ENCODE data around the gene TMEM163. TPM values are rescaled to one million over a fixed set of nuclear protein-coding genes. Genes with fewer than 3 reads are reported as not detected.

Gene TMEM163
- total RNA-seq, 2 donors from 2014 or later = 0.55 to 23.1 TPM

GRCh38 chr2:134681201-134681600 is 37.6 kb downstream of the TMEM163 start:
- no peak for DNase-seq (ENCODE audit: low spot score)
- no peaks in the 10 kb centered on the region for H3K4me1 ChIP-seq (replicated peaks)
- H3K27ac ChIP-seq = no peak overlapping the region
- no peak overlapping the region for H3K4me3 ChIP-seq
- intact Hi-C loops (cut with DNase I) = no loop called here
- TF ChIP-seq POLR2AphosphoS5 (IDR thresholded peaks at IDR 0.05) (no peak), POLR2A (IDR thresholded peaks at IDR 0.05) (no peak)
- TF ChIP-seq, protein P1, sequence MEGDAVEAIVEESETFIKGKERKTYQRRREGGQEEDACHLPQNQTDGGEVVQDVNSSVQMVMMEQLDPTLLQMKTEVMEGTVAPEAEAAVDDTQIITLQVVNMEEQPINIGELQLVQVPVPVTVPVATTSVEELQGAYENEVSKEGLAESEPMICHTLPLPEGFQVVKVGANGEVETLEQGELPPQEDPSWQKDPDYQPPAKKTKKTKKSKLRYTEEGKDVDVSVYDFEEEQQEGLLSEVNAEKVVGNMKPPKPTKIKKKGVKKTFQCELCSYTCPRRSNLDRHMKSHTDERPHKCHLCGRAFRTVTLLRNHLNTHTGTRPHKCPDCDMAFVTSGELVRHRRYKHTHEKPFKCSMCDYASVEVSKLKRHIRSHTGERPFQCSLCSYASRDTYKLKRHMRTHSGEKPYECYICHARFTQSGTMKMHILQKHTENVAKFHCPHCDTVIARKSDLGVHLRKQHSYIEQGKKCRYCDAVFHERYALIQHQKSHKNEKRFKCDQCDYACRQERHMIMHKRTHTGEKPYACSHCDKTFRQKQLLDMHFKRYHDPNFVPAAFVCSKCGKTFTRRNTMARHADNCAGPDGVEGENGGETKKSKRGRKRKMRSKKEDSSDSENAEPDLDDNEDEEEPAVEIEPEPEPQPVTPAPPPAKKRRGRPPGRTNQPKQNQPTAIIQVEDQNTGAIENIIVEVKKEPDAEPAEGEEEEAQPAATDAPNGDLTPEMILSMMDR (IDR thresholded peaks at IDR 0.05) = no peak
- H3K27me3 ChIP-seq (replicated peaks; ENCODE audit: insufficient read depth) = no peaks in the 10 kb centered on the region
- no peaks in the 10 kb centered on the region for H3K36me3 ChIP-seq
- 76% methylated on average over 8 of the region's 8 CpGs for WGBS
- H3K9me3 ChIP-seq = no peaks in the 10 kb centered on the region

GRCh38 chr2:134679745-134680144 is 39.1 kb downstream of the TMEM163 start:
- TF ChIP-seq POLR2A (IDR thresholded peaks at IDR 0.05) (no peak), POLR2AphosphoS5 (IDR thresholded peaks at IDR 0.05) (no peak)
- TF ChIP-seq, protein P1 (IDR thresholded peaks at IDR 0.05) = no peak
- H3K9me3 ChIP-seq = no peaks in the 10 kb centered on the region
- WGBS = 48% methylated on average over 6 of the region's 6 CpGs
- H3K27ac ChIP-seq = no peak overlapping the region
- H3K27me3 ChIP-seq (replicated peaks; ENCODE audit: insufficient read depth) = no peaks in the 10 kb centered on the region
- intact Hi-C loops (cut with DNase I) = no loop called here
- H3K4me3 ChIP-seq = no peak overlapping the region
- H3K36me3 ChIP-seq = no peaks in the 10 kb centered on the region
- H3K4me1 ChIP-seq (replicated peaks) = no peaks in the 10 kb centered on the region
- no peak for DNase-seq (ENCODE audit: low spot score)

- intact Hi-C loops (cut with DNase I) = no loop called here
- no peaks in the 10 kb centered on the region for H3K4me1 ChIP-seq (replicated peaks)
- WGBS = 89% methylated on average over 4 of the region's 4 CpGs
- no peak overlapping the region for H3K4me3 ChIP-seq
- TF ChIP-seq POLR2A (IDR thresholded peaks at IDR 0.05) (no peak), POLR2AphosphoS5 (IDR thresholded peaks at IDR 0.05) (no peak)
- TF ChIP-seq, protein P1 (IDR thresholded peaks at IDR 0.05) = no peak
- H3K36me3 ChIP-seq = no peaks in the 10 kb centered on the region
- H3K9me3 ChIP-seq = no peaks in the 10 kb centered on the region
- no peak overlapping the region for H3K27ac ChIP-seq
- no peaks in the 10 kb centered on the region for H3K27me3 ChIP-seq (replicated peaks; ENCODE audit: insufficient read depth)
- DNase-seq (ENCODE audit: low spot score) = no peak
Measured at GRCh38 chr2:134679294-134679693, 39.5 kb downstream of the TMEM163 start.

- Histone ChIP-seq H3K4me1 (replicated peaks) (no peaks in the 10 kb centered on the region), H3K27ac (no peak overlapping the region), H3K36me3 (no peaks in the 10 kb centered on the region), H3K4me3 (no peak overlapping the region), H3K9me3 (no peaks in the 10 kb centered on the region), H3K27me3 (replicated peaks; ENCODE audit: insufficient read depth) (no peaks in the 10 kb centered on the region)
- intact Hi-C loops (cut with DNase I) = no loop called here
- DNase-seq (ENCODE audit: low spot score) = no peak
- TF ChIP-seq, protein P1 (IDR thresholded peaks at IDR 0.05) = no peak
- TF ChIP-seq POLR2A (IDR thresholded peaks at IDR 0.05) = no peak
- TF ChIP-seq POLR2AphosphoS5 (IDR thresholded peaks at IDR 0.05) = no peak
- 52% methylated on average over 20 of the region's 20 CpGs for WGBS
Measured at GRCh38 chr2:134677856-134678756, 40.7 kb downstream of the TMEM163 start.

DNA sequence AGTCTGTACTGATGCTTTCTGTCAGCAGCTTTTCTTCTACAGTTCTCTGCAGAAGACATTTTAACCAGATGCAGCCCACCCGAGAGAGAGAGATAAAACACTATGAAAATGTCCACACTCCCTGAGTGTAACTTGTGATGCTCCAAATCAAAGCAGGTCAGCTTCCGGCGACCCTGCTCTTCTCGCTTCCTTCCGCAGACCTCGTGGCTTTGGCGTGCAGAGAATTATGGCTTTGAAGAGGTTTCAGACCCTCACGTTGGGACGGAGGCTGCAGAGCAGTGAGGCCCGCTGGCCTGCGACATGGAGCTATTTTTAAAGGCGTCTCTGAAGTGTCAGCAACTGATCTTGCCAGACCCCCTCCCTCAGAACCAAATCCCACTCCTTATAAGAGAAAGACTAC is 41.8 kb downstream of the TMEM163 start:
- Histone ChIP-seq H3K27me3 (replicated peaks; ENCODE audit: insufficient read depth) (no peaks in the 10 kb centered on the region), H3K4me3 (no peak overlapping the region), H3K4me1 (replicated peaks) (no peaks in the 10 kb centered on the region), H3K27ac (no peak overlapping the region), H3K36me3 (no peaks in the 10 kb centered on the region), H3K9me3 (no peaks in the 10 kb centered on the region)
- TF ChIP-seq POLR2AphosphoS5 (IDR thresholded peaks at IDR 0.05) (no peak), POLR2A (IDR thresholded peaks at IDR 0.05) (no peak)
- TF ChIP-seq, protein P1 (IDR thresholded peaks at IDR 0.05) = no peak
- no peak for DNase-seq (ENCODE audit: low spot score)
- intact Hi-C loops (cut with DNase I) = no loop called here
- WGBS = 62% methylated on average over 12 of the region's 12 CpGs
